Testis (tissue), 2 donors: ENCODE results near the gene WASF2.
"Not testable (repeated sequence)": the region's sequence is repeated elsewhere in the genome, so short reads cannot be mapped to it uniquely, and the experiment has no call there.

Experiments
- CTCF ChIP-seq, 3 experiments: fragments of 450-650 bp in 2 of 3; fragments of 200-600 bp in 1 of 3; sonication (generic) in 1 of 3; IDR thresholded peaks; one replicate each; pipeline ENCODE4 v1.5.1; 2016 to 2019; ENCODE audit warnings: antibody characterized with exemption in 3 of 3, mild to moderate bottlenecking in 2 of 3, moderate library complexity in 1 of 3
- POLR2A ChIP-seq: fragments of 450-650 bp; IDR thresholded peaks from one replicate; pipeline ENCODE4 v1.6.1; 2017; ENCODE audit warnings: antibody characterized with exemption, mild to moderate bottlenecking, moderate library complexity

- TF ChIP-seq CTCF (IDR thresholded peaks at IDR 0.05); POLR2A: not testable (repeated sequence)
Measured at GRCh38 chr1:27468378-27468777, 21.6 kb downstream of the WASF2 start.
